ENCODE data around the gene C11orf24. TPM values are rescaled to one million over a fixed set of nuclear protein-coding genes. Genes with fewer than 3 reads are reported as not detected.

The C11orf24 gene
- total RNA-seq, 1 donor from 2014 or later: 9.7 TPM

GRCh38 chr11:68266121-68266891, 5.5 kb downstream of the C11orf24 start:
- peaks cover 24% of the 10 kb centered on the region for H3K79me2 ChIP-seq (ENCODE audit: low read depth)
- no peak overlapping the region for H2AFZ ChIP-seq (replicated peaks)
- no peak overlapping the region for H3K27ac ChIP-seq
- H3K4me2 ChIP-seq: no peak overlapping the region
- Mint-ChIP-seq H3K27me3 (ENCODE audit: insufficient read depth, low read depth) (no peaks in the 10 kb centered on the region), H3K9me3 (no peaks in the 10 kb centered on the region), H3K4me1 (peaks cover 21% of the 10 kb centered on the region), H3K27ac (no peak overlapping the region), H3K4me3 (no peak overlapping the region), H3K36me3 (peaks cover 24% of the 10 kb centered on the region)
- peaks cover 5% of the 10 kb centered on the region for H3K4me1 ChIP-seq
- H3K4me3 ChIP-seq: no peak overlapping the region
- DNase-seq (ENCODE audit: low spot score): no peak
- H3K36me3 ChIP-seq: no peaks in the 10 kb centered on the region
- H4K20me1 ChIP-seq (ENCODE audit: low read depth): no peaks in the 10 kb centered on the region
- H3K27me3 ChIP-seq: no peaks in the 10 kb centered on the region
- no peak for TF ChIP-seq EZH2phosphoT487 (IDR thresholded peaks at IDR 0.05)
- H3K9me3 ChIP-seq (ENCODE audit: low read depth): no peaks in the 10 kb centered on the region
- H3K9ac ChIP-seq: no peak overlapping the region
- no peaks in the 10 kb centered on the region for H3F3A ChIP-seq (ENCODE audit: low read depth)

DNA sequence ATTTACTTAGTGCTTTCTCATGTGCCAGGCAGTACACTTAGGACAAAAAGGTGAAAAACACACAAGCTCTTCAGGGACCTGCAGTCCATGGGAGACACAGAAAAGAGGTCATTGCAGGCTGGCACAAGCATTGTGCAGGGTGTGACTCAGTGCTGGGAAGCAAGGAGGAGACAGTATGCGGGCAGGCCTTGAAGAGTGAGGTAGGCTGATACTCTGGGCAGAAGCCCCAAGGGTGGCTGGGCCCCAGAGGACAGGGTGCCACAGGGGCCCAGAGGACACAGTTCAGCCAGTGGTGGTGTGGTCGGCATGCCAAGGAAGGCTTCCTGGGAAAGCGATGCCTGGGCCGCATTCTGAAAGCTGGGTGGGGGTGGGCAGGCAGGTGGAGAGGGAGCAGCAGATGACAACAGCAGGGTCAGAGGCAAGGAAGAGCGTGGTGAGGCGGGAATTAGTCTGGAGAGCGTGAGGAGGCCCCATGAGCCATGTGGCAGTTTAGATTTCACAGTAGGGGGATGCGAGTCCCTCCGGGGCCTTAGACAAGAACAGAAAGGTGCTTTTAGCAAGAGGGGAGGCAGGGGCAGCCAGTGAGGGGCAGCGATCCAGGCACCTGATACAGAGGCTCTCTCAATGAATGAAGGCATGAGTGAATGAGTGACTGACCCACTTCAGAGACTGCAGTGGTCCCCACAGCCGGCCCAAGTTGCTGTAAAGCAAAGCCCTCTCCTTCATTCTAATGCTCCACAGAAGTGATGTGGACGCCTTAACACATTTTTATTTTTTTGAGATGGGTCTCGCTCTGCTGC, 6.8 kb downstream of the C11orf24 start:
- TF ChIP-seq EZH2phosphoT487 (IDR thresholded peaks at IDR 0.05): no peak
- no peaks in the 10 kb centered on the region for H3K27me3 Mint-ChIP-seq (ENCODE audit: insufficient read depth, low read depth)
- no peak overlapping the region for H3K9ac ChIP-seq
- peaks cover 12% of the 10 kb centered on the region for H3K4me1 Mint-ChIP-seq
- H4K20me1 ChIP-seq (ENCODE audit: low read depth): no peaks in the 10 kb centered on the region
- no peak overlapping the region for H3K4me3 ChIP-seq
- no peak overlapping the region for H2AFZ ChIP-seq (replicated peaks)
- H3F3A ChIP-seq (ENCODE audit: low read depth): no peaks in the 10 kb centered on the region
- no peak overlapping the region for H3K4me2 ChIP-seq
- peaks cover 27% of the 10 kb centered on the region for H3K36me3 Mint-ChIP-seq
- DNase-seq (ENCODE audit: low spot score): no peak
- no peak overlapping the region for H3K27ac Mint-ChIP-seq
- no peaks in the 10 kb centered on the region for H3K27me3 ChIP-seq
- no peak overlapping the region for H3K27ac ChIP-seq
- H3K9me3 ChIP-seq (ENCODE audit: low read depth): no peaks in the 10 kb centered on the region
- H3K36me3 ChIP-seq: no peaks in the 10 kb centered on the region
- no peaks in the 10 kb centered on the region for H3K9me3 Mint-ChIP-seq
- H3K4me3 Mint-ChIP-seq: no peak overlapping the region
- no peaks in the 10 kb centered on the region for H3K4me1 ChIP-seq
- peaks cover 10% of the 10 kb centered on the region for H3K79me2 ChIP-seq (ENCODE audit: low read depth)

DNA sequence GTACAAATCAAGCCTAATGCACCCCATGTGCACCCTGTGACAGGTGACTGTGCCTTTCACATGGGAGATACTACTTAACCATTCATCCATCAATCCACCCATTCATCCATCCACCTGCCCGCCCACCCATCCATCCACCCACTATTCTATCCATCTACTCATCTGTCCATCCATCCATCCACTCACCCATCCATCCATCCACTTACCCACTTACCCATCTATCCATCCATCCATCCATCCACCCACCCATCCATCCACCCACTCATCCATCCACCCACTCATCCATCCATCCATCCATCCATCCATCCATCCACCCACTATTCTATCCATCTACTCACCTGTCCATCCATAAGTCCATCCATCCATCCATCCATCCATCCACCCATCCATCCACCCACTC, 7.5 kb downstream of the C11orf24 start:
- Histone ChIP-seq H3F3A (ENCODE audit: low read depth) (peaks cover 4% of the 10 kb centered on the region), H2AFZ (replicated peaks) (no peak overlapping the region), H3K4me3 (no peak overlapping the region), H3K9me3 (ENCODE audit: low read depth) (no peaks in the 10 kb centered on the region), H3K36me3 (no peaks in the 10 kb centered on the region), H3K79me2 (ENCODE audit: low read depth) (peaks cover 3% of the 10 kb centered on the region), H4K20me1 (ENCODE audit: low read depth) (no peaks in the 10 kb centered on the region), H3K4me1 (no peaks in the 10 kb centered on the region), H3K27ac (no peak overlapping the region), H3K27me3 (no peaks in the 10 kb centered on the region), H3K4me2 (no peak overlapping the region), H3K9ac (no peak overlapping the region)
- no peak for DNase-seq (ENCODE audit: low spot score)
- no peaks in the 10 kb centered on the region for H3K27me3 Mint-ChIP-seq (ENCODE audit: insufficient read depth, low read depth)
- peaks cover 6% of the 10 kb centered on the region for H3K4me1 Mint-ChIP-seq
- TF ChIP-seq CTCF (IDR thresholded peaks at IDR 0.05) (no peak), EZH2 (IDR thresholded peaks at IDR 0.05) (no peak), EZH2phosphoT487 (IDR thresholded peaks at IDR 0.05) (no peak)
- H3K27ac Mint-ChIP-seq: no peak overlapping the region
- H3K4me3 Mint-ChIP-seq: no peak overlapping the region
- H3K36me3 Mint-ChIP-seq: peaks cover 27% of the 10 kb centered on the region
- no peaks in the 10 kb centered on the region for H3K9me3 Mint-ChIP-seq

GRCh38 chr11:68263444-68264035, 8.2 kb downstream of the C11orf24 start:
- Histone ChIP-seq H3K4me2 (no peak overlapping the region), H4K20me1 (ENCODE audit: low read depth) (no peaks in the 10 kb centered on the region), H3K27me3 (no peaks in the 10 kb centered on the region), H3K27ac (no peak overlapping the region), H2AFZ (replicated peaks) (no peak overlapping the region), H3K79me2 (ENCODE audit: low read depth) (no peaks in the 10 kb centered on the region), H3K9ac (no peak overlapping the region), H3F3A (ENCODE audit: low read depth) (peaks cover 4% of the 10 kb centered on the region), H3K36me3 (no peaks in the 10 kb centered on the region), H3K9me3 (ENCODE audit: low read depth) (no peaks in the 10 kb centered on the region), H3K4me3 (no peak overlapping the region), H3K4me1 (no peaks in the 10 kb centered on the region)
- no peaks in the 10 kb centered on the region for H3K27me3 Mint-ChIP-seq (ENCODE audit: insufficient read depth, low read depth)
- H3K4me3 Mint-ChIP-seq: no peak overlapping the region
- DNase-seq (ENCODE audit: low spot score): no peak
- TF ChIP-seq EZH2phosphoT487 (IDR thresholded peaks at IDR 0.05): no peak
- H3K9me3 Mint-ChIP-seq: no peaks in the 10 kb centered on the region
- no peak overlapping the region for H3K27ac Mint-ChIP-seq
- peaks cover 27% of the 10 kb centered on the region for H3K36me3 Mint-ChIP-seq
- peaks cover 4% of the 10 kb centered on the region for H3K4me1 Mint-ChIP-seq

All from neural progenitor cell (in vitro differentiated cells).